SK-N-SH (cell line): ENCODE results near the gene KIF19. TPM values are rescaled to one million over a fixed set of nuclear protein-coding genes. Genes with fewer than 3 reads are reported as not detected.

Experiments
- CTCF ChIA-PET: fragments of 300-600, 350-600 bp; formaldehyde crosslinking; extraction: SDS; loops from one replicate; lab custom pipeline; 2021; lab: Yijun Ruan, JAX
- POLR2A ChIA-PET: fragments of 350-600 bp; sonication (Branson Sonifier 250); formaldehyde crosslinking; extraction: SDS; loops from one replicate; lab custom pipeline; 2020; ENCODE audit warnings: antibody characterized with exemption, inconsistent platforms; lab: Yijun Ruan, JAX
- DNase-seq: peaks from one replicate; pipeline ENCODE4 v3.0.0; 2012
- H2AFZ ChIP-seq: fragments of 200-600 bp; sonication (generic); 2 replicates; pipeline ENCODE4 v1.8.1; 2016; ENCODE audit warnings: antibody characterized with exemption, mild to moderate bottlenecking, low read depth
- H3F3A ChIP-seq: fragments of 200-600 bp; sonication (generic); replicated peaks from 2 replicates; pipeline ENCODE3; 2016; ENCODE audit warnings: antibody characterized with exemption, mild to moderate bottlenecking; ENCODE audit not compliant: insufficient read depth
- H3K27ac ChIP-seq, 2 experiments: fragments of 200-500 bp in 1 of 2; fragments of 200-600 bp in 1 of 2; sonication (Bioruptor generic) in 1 of 2; sonication (generic), shearing (Covaris generic) in 1 of 2; 2 replicates each; pipeline versions ENCODE4 v1.5.1 to v1.6.1; 2014 to 2016; ENCODE audit warnings: low read depth in 2 of 2, inconsistent platforms in 1 of 2, low read length in 1 of 2, mild to moderate bottlenecking in 1 of 2, mixed read lengths in 1 of 2
- H3K27me3 ChIP-seq: fragments of 200-600 bp; sonication (generic), shearing (Covaris generic); 2 replicates; pipeline ENCODE4 v1.6.1; 2016; ENCODE audit warnings: mixed run types; ENCODE audit not compliant: insufficient read depth
- H3K36me3 ChIP-seq, 2 experiments: fragments of 200-500 bp in 1 of 2; fragments of 200-600 bp in 1 of 2; sonication (Bioruptor generic) in 1 of 2; sonication (generic) in 1 of 2; replicated peaks in 1 of 2; 2 replicates each; pipeline versions ENCODE3 to v1.5.1; 2014 to 2016; ENCODE audit warnings: low read length in 1 of 2, mild to moderate bottlenecking in 1 of 2; ENCODE audit not compliant: insufficient read depth in 2 of 2, control insufficient read depth in 1 of 2
- H3K4me1 ChIP-seq, 2 experiments: fragments of 200-500 bp in 1 of 2; fragments of 200-600 bp in 1 of 2; sonication (Bioruptor generic) in 1 of 2; sonication (generic), shearing (Covaris generic) in 1 of 2; 2 replicates each; pipeline versions ENCODE4 v1.5.1 to v1.6.1; 2014 to 2016; ENCODE audit warnings: low read depth in 1 of 2, low read length in 1 of 2, mixed run types in 1 of 2; ENCODE audit not compliant: insufficient read depth in 2 of 2, control insufficient read depth in 1 of 2
- H3K4me2 ChIP-seq: fragments of 200-600 bp; sonication (generic), shearing (Covaris generic); 2 replicates; pipeline ENCODE4 v1.6.1; 2017; ENCODE audit warnings: mixed run types
- H3K4me3 ChIP-seq, 2 experiments: fragments of 200-500 bp in 1 of 2; fragments of 200-600 bp in 1 of 2; sonication (Bioruptor generic) in 1 of 2; sonication (generic), shearing (Covaris generic) in 1 of 2; 2 replicates each; pipeline versions ENCODE4 v1.5.1 to v1.8.1; 2014 to 2016; ENCODE audit warnings: low read depth in 2 of 2, inconsistent platforms in 1 of 2, low read length in 1 of 2, mild to moderate bottlenecking in 1 of 2, mixed read lengths in 1 of 2, moderate library complexity in 1 of 2
- H3K79me2 ChIP-seq: fragments of 200-600 bp; sonication (generic); 2 replicates; pipeline ENCODE4 v1.8.1; 2017; ENCODE audit warnings: mild to moderate bottlenecking; ENCODE audit not compliant: insufficient read depth
- H3K9ac ChIP-seq: fragments of 200-600 bp; sonication (generic); 2 replicates; pipeline ENCODE4 v1.6.1; 2017; ENCODE audit warnings: mixed run types
- H3K9me2 ChIP-seq: fragments of 200-600 bp; sonication (generic); 2 replicates; pipeline ENCODE4 v1.6.1; 2017; ENCODE audit warnings: mixed run types
- H3K9me3 ChIP-seq: fragments of 200-600 bp; sonication (generic); 2 replicates; pipeline ENCODE4 v1.6.1; 2017; ENCODE audit warnings: mixed run types, mild to moderate bottlenecking, moderate library complexity
- H4K20me1 ChIP-seq: fragments of 200-600 bp; sonication (generic); 2 replicates; pipeline ENCODE4 v1.6.1; 2017; ENCODE audit warnings: mild to moderate bottlenecking, mixed run types; ENCODE audit not compliant: insufficient read depth
- CHD2 ChIP-seq: fragments of 150-350 bp; IDR thresholded peaks from 2 replicates; pipeline ENCODE4 v1.6.1; 2018; ENCODE audit warnings: low read length; ENCODE audit not compliant: partially characterized antibody
- ELF1 ChIP-seq: IDR thresholded peaks from 2 replicates; pipeline ENCODE4 v1.4.0; 2012
- EP300 ChIP-seq, 2 experiments: IDR thresholded peaks; 2 replicates each; pipeline versions ENCODE4 v1.4.0 to v1.6.1; 2012; ENCODE audit warnings: borderline replicate concordance in 1 of 2, low read depth in 1 of 2, low read length in 1 of 2
- EZH2phosphoT487 ChIP-seq: fragments of 200-600 bp; sonication (generic); IDR thresholded peaks from 2 replicates; pipeline ENCODE4 v1.6.1; 2017; ENCODE audit warnings: low read depth, mixed run types, mild to moderate bottlenecking, antibody characterized with exemption, moderate library complexity, borderline replicate concordance
- FOSL2 ChIP-seq: IDR thresholded peaks from 2 replicates; pipeline ENCODE4 v1.4.0; 2012; ENCODE audit warnings: low read depth, mild to moderate bottlenecking, moderate library complexity, borderline replicate concordance
- FOXJ3 ChIP-seq: sonication (generic); formaldehyde crosslinking; IDR thresholded peaks from 2 replicates; pipeline ENCODE4 v1.5.1; 2020; ENCODE audit warnings: mild to moderate bottlenecking, missing genetic modification reagents
- FOXM1 ChIP-seq: IDR thresholded peaks from 2 replicates; pipeline ENCODE4 v1.4.0; 2012; ENCODE audit warnings: low read depth, mild to moderate bottlenecking
- GABPA ChIP-seq: IDR thresholded peaks from 2 replicates; pipeline ENCODE4 v1.4.0; 2012; ENCODE audit warnings: low read depth, mild to moderate bottlenecking
- GATA2 ChIP-seq: sonication (generic); formaldehyde crosslinking; IDR thresholded peaks from 2 replicates; pipeline ENCODE4 v1.5.0; 2020; ENCODE audit warnings: mild to moderate bottlenecking, missing genetic modification reagents
- MXI1 ChIP-seq: IDR thresholded peaks from 2 replicates; pipeline ENCODE4 v1.6.1; 2012; ENCODE audit warnings: mild to moderate bottlenecking, low read depth, low read length, improper control_type of control experiment
- NRF1 ChIP-seq: IDR thresholded peaks from 2 replicates; pipeline ENCODE4 v1.6.1; 2012; ENCODE audit warnings: low read depth, mild to moderate bottlenecking, low read length
- RCOR1 ChIP-seq: fragments of 150-350 bp; IDR thresholded peaks from 2 replicates; pipeline ENCODE4 v1.6.1; 2017; ENCODE audit warnings: antibody characterized with exemption, low read length
- SIN3A ChIP-seq: IDR thresholded peaks from 2 replicates; pipeline ENCODE4 v1.6.1; 2012; ENCODE audit warnings: low read depth, mild to moderate bottlenecking, low read length, moderate library complexity, borderline replicate concordance
- SMC3 ChIP-seq: IDR thresholded peaks from 2 replicates; pipeline ENCODE4 v1.6.1; 2012; ENCODE audit warnings: low read depth, low read length, improper control_type of control experiment
- TAF1 ChIP-seq: IDR thresholded peaks from 2 replicates; pipeline ENCODE4 v1.6.1; 2012; ENCODE audit warnings: low read depth, mild to moderate bottlenecking, low read length, moderate library complexity, borderline replicate concordance
- TCF12 ChIP-seq: IDR thresholded peaks from 2 replicates; pipeline ENCODE4 v1.4.0; 2012
- YY1 ChIP-seq: IDR thresholded peaks from 2 replicates; pipeline ENCODE4 v1.4.0; 2012; ENCODE audit warnings: low read depth, mild to moderate bottlenecking
- WGBS: methylation state at CpG from one replicate; pipeline ENCODE4 v1.1.6; 2017; ENCODE audit warnings: low lambda C conversion rate; 5-methylcytosine and 5-hydroxymethylcytosine counted together
- polyA plus RNA-seq, 3 experiments: library from polyadenylated mRNA; depleted of rRNA; stranded (reverse); fragments of >200 nt; gene quantifications; 2 replicates each; pipeline ENCODE4 v1.2.3, GENCODE V29; 2012
- TF ChIP-seq, protein P1 (sequence below): IDR thresholded peaks from 2 replicates; pipeline ENCODE4 v1.4.0; 2012; ENCODE audit warnings: low read depth, borderline replicate concordance
- TF ChIP-seq, protein P2 (sequence below): fragments of 200-600 bp; sonication (generic); IDR thresholded peaks from 2 replicates; pipeline ENCODE4 v1.6.1; 2017; ENCODE audit warnings: antibody characterized with exemption, mild to moderate bottlenecking, moderate library complexity
- TF ChIP-seq, protein P3 (sequence below): IDR thresholded peaks from 2 replicates; pipeline ENCODE4; 2012
- TF ChIP-seq, protein P4 (sequence below): IDR thresholded peaks from 2 replicates; pipeline ENCODE4 v1.4.0; 2012; ENCODE audit warnings: low read depth, borderline replicate concordance

Gene KIF19
- polyA plus RNA-seq, 1 of the 3 experiments (the other 2 are of a cell fraction), result not detected

DNA sequence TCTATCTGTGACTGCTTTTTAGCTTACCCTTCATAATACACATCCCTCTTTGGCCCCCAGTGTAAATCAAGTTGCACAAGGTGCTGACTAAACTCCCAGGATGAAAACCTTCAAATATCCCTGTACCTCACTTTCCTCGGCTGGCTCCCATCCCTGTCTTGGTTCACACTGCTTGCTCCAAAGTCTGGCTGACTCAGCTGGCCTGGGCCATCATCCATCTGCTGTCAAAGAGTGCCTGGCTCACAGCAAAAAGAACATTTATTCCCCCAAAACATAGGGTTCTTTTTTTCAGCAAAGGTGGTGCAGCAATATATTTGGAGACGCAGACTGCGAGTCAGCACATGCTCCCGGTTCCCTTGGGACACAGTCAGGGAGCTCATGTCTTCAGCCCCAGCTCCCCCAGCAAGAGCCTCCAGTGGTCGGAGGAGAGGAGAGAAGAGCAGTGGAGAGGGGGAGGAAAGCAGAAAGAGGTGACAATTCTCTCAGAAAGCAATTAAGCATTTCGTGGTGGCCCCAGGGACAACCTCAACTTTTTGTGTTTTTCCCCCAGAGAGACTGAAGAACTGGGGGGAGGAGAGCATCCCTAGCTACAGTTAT lies 67.4 kb downstream of the KIF19 start:
- Histone ChIP-seq H3K9ac (no peak overlapping the region), H3F3A (no peaks in the 10 kb centered on the region), H3K79me2 (no peaks in the 10 kb centered on the region), H2AFZ (no peak overlapping the region), H4K20me1 (no peaks in the 10 kb centered on the region), H3K27ac (no peak overlapping the region), H3K27me3 (no peaks in the 10 kb centered on the region), H3K4me3 (no peak overlapping the region), H3K4me1 (no peaks in the 10 kb centered on the region; a peak in 1 of 4 replicates), H3K9me2 (no peaks in the 10 kb centered on the region), H3K4me2 (no peak overlapping the region), H3K36me3 (no peaks in the 10 kb centered on the region), H3K9me3 (no peaks in the 10 kb centered on the region)
- no peak for DNase-seq
- 57% methylated on average over 6 of the region's 6 CpGs for WGBS
- no peak for TF ChIP-seq MXI1
- no peak for TF ChIP-seq YY1
- no peak for TF ChIP-seq SIN3A
- TF ChIP-seq FOXM1, result no peak
- TF ChIP-seq SMC3, result no peak
- TF ChIP-seq, protein P1, sequence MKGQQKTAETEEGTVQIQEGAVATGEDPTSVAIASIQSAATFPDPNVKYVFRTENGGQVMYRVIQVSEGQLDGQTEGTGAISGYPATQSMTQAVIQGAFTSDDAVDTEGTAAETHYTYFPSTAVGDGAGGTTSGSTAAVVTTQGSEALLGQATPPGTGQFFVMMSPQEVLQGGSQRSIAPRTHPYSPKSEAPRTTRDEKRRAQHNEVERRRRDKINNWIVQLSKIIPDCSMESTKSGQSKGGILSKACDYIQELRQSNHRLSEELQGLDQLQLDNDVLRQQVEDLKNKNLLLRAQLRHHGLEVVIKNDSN, result no peak
- TF ChIP-seq FOXJ3 (CRISPR knock-in tag), result no peak
- TF ChIP-seq GABPA, result no peak
- no peak for TF ChIP-seq GATA2 (CRISPR knock-in tag)
- TF ChIP-seq RCOR1, result no peak
- no peak for TF ChIP-seq CHD2
- TF ChIP-seq TCF12, result no peak
- ChIA-PET POLR2A (no interaction called here), CTCF (interaction anchor here (0.7 to 8.6 kb wide), 11 partner anchors 9 to 343 kb away, joined by 3 to 80 read pairs (median 6); partner anchors contain the start of gene GPR142)

DNA sequence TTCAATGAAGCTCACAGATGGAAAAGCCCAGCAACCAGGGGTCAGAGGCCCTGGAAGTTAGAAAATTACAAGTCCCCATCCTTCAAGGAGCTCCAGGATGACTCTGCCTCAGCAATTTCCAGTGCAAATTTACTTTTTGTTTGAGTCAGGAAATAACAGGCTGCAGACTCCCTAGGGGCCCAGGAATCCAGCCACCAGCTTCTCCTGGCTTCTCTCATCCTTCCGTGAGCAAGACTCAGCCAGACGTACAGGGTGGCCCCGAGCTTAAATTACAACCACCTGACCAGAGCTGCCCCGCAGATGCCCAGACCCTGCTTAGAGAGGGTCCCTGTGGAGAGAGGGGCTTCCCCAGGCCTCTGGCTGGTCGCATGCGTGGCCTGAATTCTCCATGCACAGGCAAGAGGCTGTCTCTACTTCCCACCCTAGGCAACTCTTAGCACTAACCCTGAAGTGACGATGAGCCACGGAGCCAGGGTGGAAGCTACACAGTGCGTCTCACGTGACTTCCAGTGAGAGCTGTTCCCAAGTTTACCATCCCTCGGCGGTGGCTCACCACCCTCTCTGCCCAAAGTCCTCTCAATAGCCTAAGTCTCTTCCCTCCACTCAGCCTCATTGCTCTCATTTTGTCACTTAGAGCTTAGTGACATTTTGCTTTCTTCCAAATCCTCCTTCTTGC lies 68.4 kb downstream of the KIF19 start:
- Histone ChIP-seq H3K4me1 (no peaks in the 10 kb centered on the region; a peak in 1 of 4 replicates), H3K9me3 (no peaks in the 10 kb centered on the region), H3K27ac (no peak overlapping the region), H3K4me3 (no peak overlapping the region), H3K27me3 (no peaks in the 10 kb centered on the region), H3F3A (no peaks in the 10 kb centered on the region), H3K9me2 (no peaks in the 10 kb centered on the region), H3K79me2 (no peaks in the 10 kb centered on the region), H3K4me2 (no peak overlapping the region), H4K20me1 (no peaks in the 10 kb centered on the region), H2AFZ (no peak overlapping the region), H3K36me3 (no peaks in the 10 kb centered on the region), H3K9ac (no peak overlapping the region)
- ChIA-PET POLR2A (no interaction called here), CTCF (interaction anchor here (0.9 to 8.6 kb wide), 11 partner anchors 10 to 342 kb away, joined by 3 to 80 read pairs (median 6); partner anchors contain the start of gene GPR142)
- DNase-seq, result no peak
- 55% methylated on average over 11 of the region's 12 CpGs for WGBS
- TF ChIP-seq, protein P2, sequence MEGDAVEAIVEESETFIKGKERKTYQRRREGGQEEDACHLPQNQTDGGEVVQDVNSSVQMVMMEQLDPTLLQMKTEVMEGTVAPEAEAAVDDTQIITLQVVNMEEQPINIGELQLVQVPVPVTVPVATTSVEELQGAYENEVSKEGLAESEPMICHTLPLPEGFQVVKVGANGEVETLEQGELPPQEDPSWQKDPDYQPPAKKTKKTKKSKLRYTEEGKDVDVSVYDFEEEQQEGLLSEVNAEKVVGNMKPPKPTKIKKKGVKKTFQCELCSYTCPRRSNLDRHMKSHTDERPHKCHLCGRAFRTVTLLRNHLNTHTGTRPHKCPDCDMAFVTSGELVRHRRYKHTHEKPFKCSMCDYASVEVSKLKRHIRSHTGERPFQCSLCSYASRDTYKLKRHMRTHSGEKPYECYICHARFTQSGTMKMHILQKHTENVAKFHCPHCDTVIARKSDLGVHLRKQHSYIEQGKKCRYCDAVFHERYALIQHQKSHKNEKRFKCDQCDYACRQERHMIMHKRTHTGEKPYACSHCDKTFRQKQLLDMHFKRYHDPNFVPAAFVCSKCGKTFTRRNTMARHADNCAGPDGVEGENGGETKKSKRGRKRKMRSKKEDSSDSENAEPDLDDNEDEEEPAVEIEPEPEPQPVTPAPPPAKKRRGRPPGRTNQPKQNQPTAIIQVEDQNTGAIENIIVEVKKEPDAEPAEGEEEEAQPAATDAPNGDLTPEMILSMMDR, result no peak
- no peak for TF ChIP-seq NRF1
- TF ChIP-seq, protein P3, sequence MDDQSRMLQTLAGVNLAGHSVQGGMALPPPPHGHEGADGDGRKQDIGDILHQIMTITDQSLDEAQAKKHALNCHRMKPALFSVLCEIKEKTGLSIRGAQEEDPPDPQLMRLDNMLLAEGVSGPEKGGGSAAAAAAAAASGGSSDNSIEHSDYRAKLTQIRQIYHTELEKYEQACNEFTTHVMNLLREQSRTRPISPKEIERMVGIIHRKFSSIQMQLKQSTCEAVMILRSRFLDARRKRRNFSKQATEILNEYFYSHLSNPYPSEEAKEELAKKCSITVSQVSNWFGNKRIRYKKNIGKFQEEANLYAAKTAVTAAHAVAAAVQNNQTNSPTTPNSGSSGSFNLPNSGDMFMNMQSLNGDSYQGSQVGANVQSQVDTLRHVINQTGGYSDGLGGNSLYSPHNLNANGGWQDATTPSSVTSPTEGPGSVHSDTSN, result no peak
- no peak for TF ChIP-seq EP300 (IDR thresholded peaks at IDR 0.05; ENCODE audit: borderline replicate concordance in 1 of 2, low read depth in 1 of 2, low read length in 1 of 2)
- no peak for TF ChIP-seq MXI1
- TF ChIP-seq, protein P4, sequence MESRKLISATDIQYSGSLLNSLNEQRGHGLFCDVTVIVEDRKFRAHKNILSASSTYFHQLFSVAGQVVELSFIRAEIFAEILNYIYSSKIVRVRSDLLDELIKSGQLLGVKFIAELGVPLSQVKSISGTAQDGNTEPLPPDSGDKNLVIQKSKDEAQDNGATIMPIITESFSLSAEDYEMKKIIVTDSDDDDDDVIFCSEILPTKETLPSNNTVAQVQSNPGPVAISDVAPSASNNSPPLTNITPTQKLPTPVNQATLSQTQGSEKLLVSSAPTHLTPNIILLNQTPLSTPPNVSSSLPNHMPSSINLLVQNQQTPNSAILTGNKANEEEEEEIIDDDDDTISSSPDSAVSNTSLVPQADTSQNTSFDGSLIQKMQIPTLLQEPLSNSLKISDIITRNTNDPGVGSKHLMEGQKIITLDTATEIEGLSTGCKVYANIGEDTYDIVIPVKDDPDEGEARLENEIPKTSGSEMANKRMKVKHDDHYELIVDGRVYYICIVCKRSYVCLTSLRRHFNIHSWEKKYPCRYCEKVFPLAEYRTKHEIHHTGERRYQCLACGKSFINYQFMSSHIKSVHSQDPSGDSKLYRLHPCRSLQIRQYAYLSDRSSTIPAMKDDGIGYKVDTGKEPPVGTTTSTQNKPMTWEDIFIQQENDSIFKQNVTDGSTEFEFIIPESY, result no peak
- TF ChIP-seq FOSL2, result no peak
- TF ChIP-seq ELF1, result no peak
- no peak for TF ChIP-seq EZH2phosphoT487
- no peak for TF ChIP-seq TAF1
- no peak for TF ChIP-seq RCOR1
- TF ChIP-seq, all 33 proteins: peak for 0
